Activated CD4-positive, alpha-beta memory T cell treated with anti-CD3 and anti-CD28 coated beads, Interleukin-2, amount 10 ng/mL, durations not matched to agents 7 days and 5 days (primary cell): ENCODE data around the gene VGLL2. TPM values are rescaled to one million over a fixed set of nuclear protein-coding genes. Genes with fewer than 3 reads are reported as not detected.

Experiments
- CTCF ChIA-PET: fragments of 350-600 bp; sonication (Branson Sonifier 250); formaldehyde crosslinking; loops from one replicate; lab custom pipeline; 2021; ENCODE audit warnings: antibody characterized with exemption, inconsistent platforms; lab: Charles Lee
- POLR2A ChIA-PET: fragments of 350-600 bp; sonication (Branson Sonifier 250); formaldehyde crosslinking; loops from one replicate; lab custom pipeline; 2021; ENCODE audit warnings: antibody characterized with exemption; lab: Charles Lee
- DNase-seq: peaks from one replicate; pipeline ENCODE4 v3.0.0-alpha.2; 2020
- H3K27ac Mint-ChIP-seq: one replicate; pipeline ENCODE4 v1.8.0; 2021; ENCODE audit warnings: mild to moderate bottlenecking, mixed read lengths
- H3K27me3 Mint-ChIP-seq: one replicate; pipeline ENCODE4 v1.8.0; 2021; ENCODE audit warnings: mixed read lengths
- H3K36me3 Mint-ChIP-seq: one replicate; pipeline ENCODE4 v1.8.0; 2021; ENCODE audit warnings: low read depth, mixed read lengths
- H3K4me1 Mint-ChIP-seq: one replicate; pipeline ENCODE4 v1.8.0; 2021; ENCODE audit warnings: mixed read lengths
- H3K4me3 Mint-ChIP-seq: one replicate; pipeline ENCODE4 v1.8.0; 2021; ENCODE audit warnings: mild to moderate bottlenecking, mixed read lengths
- H3K9me3 Mint-ChIP-seq: one replicate; pipeline ENCODE4 v1.8.0; 2021; ENCODE audit warnings: mixed read lengths
- total RNA-seq, 2 experiments: library from RNA; stranded (reverse); gene quantifications; one replicate each; pipeline ENCODE4 v1.2.3, GENCODE V29; 2021

Gene VGLL2
- total RNA-seq, 2 experiments from 2014 or later, result not detected

DNA sequence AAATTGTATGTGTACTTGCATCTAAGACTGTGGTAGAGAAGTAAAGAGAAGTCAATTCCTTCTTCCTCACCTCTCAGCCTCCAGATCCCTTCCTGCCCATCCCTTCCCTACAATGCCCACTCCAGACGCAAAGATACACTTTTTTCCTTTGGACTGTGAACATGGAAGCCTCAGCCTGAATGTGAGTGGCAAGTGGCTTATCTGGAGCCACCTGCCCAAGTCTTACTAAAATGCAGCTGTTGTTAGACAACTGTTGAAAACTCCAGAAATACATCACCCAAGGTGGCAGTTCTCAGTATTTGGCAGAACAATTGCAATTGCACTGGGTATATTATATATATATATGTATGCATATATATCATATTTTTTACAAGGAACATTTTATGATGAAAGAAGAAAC, 7.5 kb downstream of the VGLL2 start:
- no peak for DNase-seq
- no peak overlapping the region for H3K4me3 Mint-ChIP-seq
- ChIA-PET POLR2A (no interaction called here), CTCF (no interaction called here)
- no peak overlapping the region for H3K27ac Mint-ChIP-seq
- no peaks in the 10 kb centered on the region for H3K9me3 Mint-ChIP-seq
- no peaks in the 10 kb centered on the region for H3K36me3 Mint-ChIP-seq
- peaks cover 3% of the 10 kb centered on the region for H3K4me1 Mint-ChIP-seq
- H3K27me3 Mint-ChIP-seq, result peaks cover 67% of the 10 kb centered on the region

DNA sequence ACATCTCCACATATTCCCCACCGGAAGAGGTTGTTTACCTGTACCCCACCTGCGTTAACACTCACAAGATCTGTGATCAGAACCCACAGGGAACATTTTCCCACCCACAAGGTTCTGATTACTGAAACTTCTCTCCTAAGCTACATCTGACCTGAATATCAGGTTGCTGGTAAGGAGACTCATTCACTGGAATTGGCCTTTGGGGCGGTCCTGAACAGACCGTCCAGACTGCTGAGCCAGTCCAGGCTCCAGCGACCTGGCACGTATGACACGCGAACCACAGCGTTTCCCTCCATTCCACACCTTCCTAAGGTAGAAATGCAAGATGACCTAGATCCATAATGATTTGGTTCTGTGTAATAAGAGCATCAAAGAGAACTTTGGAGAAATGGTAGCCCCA, 9.8 kb downstream of the VGLL2 start:
- H3K9me3 Mint-ChIP-seq, result no peaks in the 10 kb centered on the region
- POLR2A ChIA-PET, result no interaction called here
- H3K4me3 Mint-ChIP-seq, result no peak overlapping the region
- H3K27ac Mint-ChIP-seq, result no peak overlapping the region
- DNase-seq, result no peak
- CTCF ChIA-PET, result no interaction called here
- peaks cover 50% of the 10 kb centered on the region for H3K27me3 Mint-ChIP-seq
- no peaks in the 10 kb centered on the region for H3K4me1 Mint-ChIP-seq
- H3K36me3 Mint-ChIP-seq, result no peaks in the 10 kb centered on the region

DNA sequence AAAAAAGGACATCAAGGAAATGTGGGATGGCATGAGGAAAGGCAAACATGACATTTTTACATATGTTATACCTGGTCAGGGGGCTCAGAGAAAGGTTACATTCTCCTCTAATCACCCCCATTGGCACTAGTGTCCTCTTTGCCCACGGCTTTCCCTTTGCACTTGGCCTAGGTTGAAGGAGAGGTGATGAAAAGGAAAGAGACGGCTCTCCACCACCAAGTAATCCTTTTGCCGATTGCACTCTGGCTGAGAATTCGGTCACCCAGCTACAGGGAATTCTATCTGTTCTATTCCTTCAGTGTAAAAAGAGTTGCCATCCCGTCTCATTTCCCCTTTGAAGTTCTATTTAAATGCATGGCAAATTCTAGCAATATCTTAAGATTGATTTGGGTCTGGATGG, 10.4 kb downstream of the VGLL2 start:
- no peak overlapping the region for H3K4me3 Mint-ChIP-seq
- H3K4me1 Mint-ChIP-seq, result no peaks in the 10 kb centered on the region
- ChIA-PET POLR2A (no interaction called here), CTCF (no interaction called here)
- no peak overlapping the region for H3K27ac Mint-ChIP-seq
- no peaks in the 10 kb centered on the region for H3K36me3 Mint-ChIP-seq
- no peaks in the 10 kb centered on the region for H3K9me3 Mint-ChIP-seq
- H3K27me3 Mint-ChIP-seq, result peaks cover 49% of the 10 kb centered on the region
- no peak for DNase-seq

DNA sequence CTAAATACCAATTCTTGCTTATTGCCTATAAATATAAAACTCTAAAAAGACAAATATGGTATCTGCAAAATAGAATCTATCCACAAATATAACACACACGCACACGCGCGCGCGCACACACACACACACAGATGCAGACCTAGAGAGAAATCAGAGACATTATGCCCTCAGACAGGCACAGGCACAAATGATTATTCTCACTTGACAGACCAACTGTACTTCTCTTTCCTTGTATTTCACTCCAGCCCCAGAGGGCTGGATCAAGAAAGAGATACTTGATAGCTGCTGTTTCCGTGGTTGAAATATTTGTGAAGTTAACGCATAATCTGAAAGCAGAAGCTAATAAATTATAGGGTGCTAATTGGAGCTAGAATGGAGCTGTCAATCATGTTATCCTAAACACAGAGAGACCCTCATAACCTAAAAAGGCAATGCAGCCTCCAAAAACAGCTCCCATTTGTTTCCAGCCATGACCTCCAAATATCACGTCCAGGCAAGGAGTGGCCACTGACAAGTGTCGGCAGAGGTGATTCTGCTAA, 11.5 kb downstream of the VGLL2 start:
- ChIA-PET POLR2A (no interaction called here), CTCF (no interaction called here)
- Mint-ChIP-seq H3K27me3 (peaks cover 43% of the 10 kb centered on the region), H3K4me1 (no peaks in the 10 kb centered on the region), H3K9me3 (no peaks in the 10 kb centered on the region), H3K36me3 (no peaks in the 10 kb centered on the region), H3K27ac (no peak overlapping the region), H3K4me3 (no peak overlapping the region)
- no peak for DNase-seq

DNA sequence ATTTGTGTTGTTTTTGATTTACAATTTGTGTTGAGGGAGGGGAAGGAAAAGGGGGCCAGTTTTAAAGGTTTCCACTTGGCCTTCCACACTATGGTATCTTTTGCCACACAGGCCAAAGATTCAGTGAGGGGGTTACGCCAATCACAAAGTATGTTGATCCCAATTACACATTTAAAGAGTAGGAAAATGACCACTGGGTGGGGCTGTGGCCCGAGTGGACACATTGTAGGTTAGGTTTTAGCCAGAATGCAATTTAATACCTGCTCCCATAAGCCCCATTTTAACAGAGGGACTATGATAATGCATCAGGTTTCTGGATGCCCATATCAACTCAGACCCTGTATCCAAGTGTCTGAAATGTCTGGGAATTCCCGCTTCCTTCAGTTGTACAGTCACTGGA, 15.6 kb downstream of the VGLL2 start:
- Mint-ChIP-seq H3K36me3 (no peaks in the 10 kb centered on the region), H3K27ac (no peak overlapping the region), H3K9me3 (no peaks in the 10 kb centered on the region), H3K27me3 (peaks cover 12% of the 10 kb centered on the region), H3K4me3 (no peak overlapping the region), H3K4me1 (no peaks in the 10 kb centered on the region)
- ChIA-PET POLR2A (no interaction called here), CTCF (no interaction called here)
- DNase-seq, result no peak

DNA sequence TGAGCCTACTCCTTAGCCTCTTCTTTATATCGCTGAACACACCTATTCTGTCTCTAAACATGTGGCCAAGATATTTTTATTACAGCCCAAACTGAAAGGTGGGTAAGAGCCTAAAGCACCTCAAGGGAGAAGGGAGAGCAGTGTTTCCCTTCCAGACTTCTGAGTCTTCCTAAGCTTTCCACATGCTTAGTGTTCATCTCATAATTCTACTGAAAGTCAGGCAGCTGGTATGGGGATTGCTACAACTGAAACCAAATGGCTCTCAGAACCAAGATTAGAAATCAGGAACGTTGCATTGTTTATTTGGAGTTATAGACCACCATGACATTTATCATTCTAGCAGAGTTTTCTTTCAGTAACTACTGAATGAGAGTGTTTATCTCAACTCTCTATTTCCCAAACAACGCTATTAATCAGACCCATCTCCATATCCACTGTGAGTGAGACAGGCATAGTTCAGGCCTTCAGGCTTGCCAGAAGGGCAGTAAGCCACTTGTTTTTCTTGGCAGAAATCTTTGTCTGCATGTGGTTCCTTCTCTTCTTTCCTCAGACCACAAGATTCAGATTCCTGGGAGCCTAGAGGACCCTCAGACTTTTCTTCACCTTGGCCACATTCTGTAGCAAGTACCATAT, 22.8 kb downstream of the VGLL2 start:
- H3K4me1 Mint-ChIP-seq, result no peaks in the 10 kb centered on the region
- no peak overlapping the region for H3K27ac Mint-ChIP-seq
- no peaks in the 10 kb centered on the region for H3K9me3 Mint-ChIP-seq
- ChIA-PET CTCF (no interaction called here), POLR2A (no interaction called here)
- H3K36me3 Mint-ChIP-seq, result no peaks in the 10 kb centered on the region
- no peak for DNase-seq
- peaks cover 2% of the 10 kb centered on the region for H3K27me3 Mint-ChIP-seq
- H3K4me3 Mint-ChIP-seq, result no peak overlapping the region

DNA sequence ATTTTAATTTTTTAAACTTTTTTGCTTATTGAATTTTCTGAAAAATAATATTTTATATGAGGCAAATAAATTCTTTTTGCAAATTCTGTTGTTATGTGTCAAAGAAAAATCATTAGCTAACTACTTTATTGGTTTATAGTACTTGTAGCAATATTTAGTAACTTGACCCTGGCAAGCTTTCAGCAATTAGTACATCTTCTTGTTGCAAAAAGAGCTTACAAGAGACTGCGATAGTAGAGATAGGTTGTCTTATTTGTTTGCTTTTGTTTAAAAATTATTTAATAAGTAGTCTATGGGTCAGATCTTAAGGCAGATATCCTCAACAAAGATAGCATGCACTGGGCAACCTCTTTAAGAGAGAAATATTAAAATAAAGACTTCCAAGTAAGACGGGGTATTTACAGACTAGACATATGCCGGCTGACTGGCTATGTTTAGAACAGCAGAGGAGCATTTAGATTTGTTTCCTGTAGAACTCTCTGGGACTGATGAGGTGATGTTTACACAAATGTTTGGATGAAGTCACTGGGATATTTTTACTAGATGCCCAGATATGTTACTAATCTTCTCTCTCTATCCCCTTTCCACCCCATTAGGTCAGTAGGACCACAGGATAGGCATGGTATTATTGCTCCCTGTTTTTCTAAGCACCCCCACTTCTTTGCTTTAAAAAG, 25.0 kb downstream of the VGLL2 start:
- no peaks in the 10 kb centered on the region for H3K4me1 Mint-ChIP-seq
- H3K27ac Mint-ChIP-seq, result no peak overlapping the region
- H3K36me3 Mint-ChIP-seq, result no peaks in the 10 kb centered on the region
- DNase-seq, result no peak
- POLR2A ChIA-PET, result no interaction called here
- no peaks in the 10 kb centered on the region for H3K27me3 Mint-ChIP-seq
- H3K4me3 Mint-ChIP-seq, result no peak overlapping the region
- CTCF ChIA-PET, result no interaction called here
- H3K9me3 Mint-ChIP-seq, result no peaks in the 10 kb centered on the region

DNA sequence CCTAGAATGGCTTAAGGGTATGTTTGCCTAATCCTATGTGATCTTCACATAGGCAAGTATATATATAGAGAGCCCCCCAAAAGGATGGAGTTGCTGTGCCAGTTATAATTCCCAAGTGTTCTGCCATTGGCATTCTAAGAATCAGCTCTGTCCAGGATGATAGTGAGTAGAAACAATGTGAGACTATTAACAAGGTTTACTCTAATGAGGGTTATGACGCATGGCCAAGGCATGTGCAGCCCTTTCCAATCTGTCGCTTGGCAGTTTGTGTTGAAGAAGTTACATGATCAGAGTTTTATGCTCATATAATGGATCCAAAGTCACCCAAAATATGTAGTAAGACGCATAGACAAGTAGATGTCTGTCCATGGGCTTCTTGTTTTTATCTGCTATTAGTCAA, 33.6 kb downstream of the VGLL2 start:
- CTCF ChIA-PET, result no interaction called here
- H3K4me3 Mint-ChIP-seq, result no peak overlapping the region
- no peak for DNase-seq
- no peak overlapping the region for H3K27ac Mint-ChIP-seq
- no peaks in the 10 kb centered on the region for H3K4me1 Mint-ChIP-seq
- H3K36me3 Mint-ChIP-seq, result no peaks in the 10 kb centered on the region
- POLR2A ChIA-PET, result no interaction called here
- H3K9me3 Mint-ChIP-seq, result no peaks in the 10 kb centered on the region
- H3K27me3 Mint-ChIP-seq, result no peaks in the 10 kb centered on the region

DNA sequence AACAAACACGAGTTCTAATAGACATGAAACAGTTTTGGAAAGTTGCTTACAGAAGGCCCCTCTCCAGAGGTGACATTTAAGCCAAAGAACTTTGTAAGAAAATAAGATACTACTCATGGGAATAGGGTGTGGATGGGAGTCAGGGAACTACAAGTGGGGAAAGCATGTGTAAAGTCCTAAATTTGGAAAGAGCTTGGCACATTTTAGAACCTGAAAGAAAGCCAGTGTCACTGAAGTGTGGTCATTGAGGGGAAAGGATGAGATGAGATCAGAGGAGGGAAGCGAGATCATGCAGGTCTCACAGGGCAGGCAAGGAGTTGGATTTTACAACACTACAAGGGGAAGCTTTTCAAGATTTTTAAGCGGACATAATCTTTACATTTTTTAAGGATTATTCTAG, 38.0 kb downstream of the VGLL2 start:
- no peak overlapping the region for H3K27ac Mint-ChIP-seq
- ChIA-PET CTCF (no interaction called here), POLR2A (no interaction called here)
- H3K36me3 Mint-ChIP-seq, result no peaks in the 10 kb centered on the region
- no peak overlapping the region for H3K4me3 Mint-ChIP-seq
- H3K9me3 Mint-ChIP-seq, result no peaks in the 10 kb centered on the region
- no peak for DNase-seq
- no peaks in the 10 kb centered on the region for H3K27me3 Mint-ChIP-seq
- H3K4me1 Mint-ChIP-seq, result no peaks in the 10 kb centered on the region

DNA sequence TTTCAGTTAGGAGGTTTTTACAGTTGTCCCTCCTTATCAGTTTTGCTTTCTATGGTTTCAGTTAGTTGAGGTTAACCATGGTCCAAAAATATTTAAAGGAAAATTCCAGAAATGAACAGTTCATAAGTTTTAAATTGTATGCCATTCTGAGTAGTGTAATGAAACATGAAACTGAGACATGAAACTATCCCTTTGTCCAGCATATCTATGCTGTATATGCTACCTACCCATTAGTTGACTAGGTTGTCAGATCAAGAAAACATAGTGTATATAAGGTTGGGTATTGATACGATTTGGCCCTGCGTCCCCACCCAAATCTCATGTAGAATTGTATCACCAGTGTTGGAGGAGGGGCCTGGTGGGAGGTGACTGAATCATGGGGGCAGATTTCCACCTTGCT, 39.1 kb downstream of the VGLL2 start:
- Mint-ChIP-seq H3K36me3 (no peaks in the 10 kb centered on the region), H3K27ac (no peak overlapping the region), H3K4me1 (no peaks in the 10 kb centered on the region), H3K4me3 (no peak overlapping the region), H3K27me3 (peaks cover 4% of the 10 kb centered on the region), H3K9me3 (no peaks in the 10 kb centered on the region)
- DNase-seq, result no peak
- ChIA-PET POLR2A (no interaction called here), CTCF (no interaction called here)

DNA sequence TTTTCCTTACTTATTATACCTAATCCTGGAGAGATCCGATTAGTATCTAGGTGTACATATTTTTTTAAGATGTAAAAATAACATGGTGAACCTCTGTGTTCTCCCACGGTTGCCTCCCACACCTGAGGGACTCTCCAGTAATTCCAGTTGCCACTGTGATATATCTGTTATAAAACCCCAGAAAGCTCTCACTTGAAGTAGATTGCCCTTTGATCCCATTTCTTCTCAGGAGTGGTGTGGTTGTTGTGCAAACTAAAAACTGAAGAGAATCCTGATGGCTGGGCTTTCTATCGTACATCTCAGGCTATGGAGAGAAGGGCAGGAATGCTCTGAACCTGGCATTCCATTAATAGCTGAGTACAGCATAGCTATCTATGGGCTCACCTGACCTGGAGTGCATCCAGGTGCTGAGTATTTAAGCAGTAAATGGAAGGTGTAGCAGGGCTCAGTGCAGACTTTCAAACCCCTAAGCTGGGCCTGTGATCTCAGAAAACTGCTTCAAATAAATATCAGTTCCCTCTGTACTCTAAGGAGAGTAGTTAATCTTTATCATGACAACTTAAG, 41.0 kb downstream of the VGLL2 start:
- no peaks in the 10 kb centered on the region for H3K4me1 Mint-ChIP-seq
- no peak overlapping the region for H3K27ac Mint-ChIP-seq
- POLR2A ChIA-PET, result no interaction called here
- H3K4me3 Mint-ChIP-seq, result no peak overlapping the region
- no peaks in the 10 kb centered on the region for H3K36me3 Mint-ChIP-seq
- CTCF ChIA-PET, result no interaction called here
- no peak for DNase-seq
- peaks cover 4% of the 10 kb centered on the region for H3K27me3 Mint-ChIP-seq
- H3K9me3 Mint-ChIP-seq, result no peaks in the 10 kb centered on the region

DNA sequence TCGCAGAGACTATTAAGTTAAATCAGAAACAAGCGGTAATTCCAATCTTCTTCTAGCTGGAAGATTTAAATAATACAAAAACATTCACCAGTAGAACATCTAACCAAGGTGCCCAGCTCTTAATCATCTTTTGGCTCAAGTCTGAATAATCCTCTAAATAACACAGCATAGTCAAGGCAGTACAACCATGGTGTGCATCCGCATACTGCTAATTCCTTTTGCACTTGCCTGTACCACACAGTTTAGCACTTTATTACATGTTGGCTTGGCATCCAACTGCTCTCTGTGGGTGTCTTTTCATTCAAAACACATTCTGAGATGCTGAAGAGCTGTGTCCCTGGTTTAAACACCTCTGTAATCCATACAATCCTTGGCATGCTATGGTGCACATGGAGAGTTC, 42.3 kb downstream of the VGLL2 start:
- Mint-ChIP-seq H3K4me1 (no peaks in the 10 kb centered on the region), H3K36me3 (no peaks in the 10 kb centered on the region), H3K9me3 (no peaks in the 10 kb centered on the region), H3K4me3 (no peak overlapping the region), H3K27ac (no peak overlapping the region), H3K27me3 (peaks cover 7% of the 10 kb centered on the region)
- ChIA-PET CTCF (no interaction called here), POLR2A (no interaction called here)
- DNase-seq, result no peak

DNA sequence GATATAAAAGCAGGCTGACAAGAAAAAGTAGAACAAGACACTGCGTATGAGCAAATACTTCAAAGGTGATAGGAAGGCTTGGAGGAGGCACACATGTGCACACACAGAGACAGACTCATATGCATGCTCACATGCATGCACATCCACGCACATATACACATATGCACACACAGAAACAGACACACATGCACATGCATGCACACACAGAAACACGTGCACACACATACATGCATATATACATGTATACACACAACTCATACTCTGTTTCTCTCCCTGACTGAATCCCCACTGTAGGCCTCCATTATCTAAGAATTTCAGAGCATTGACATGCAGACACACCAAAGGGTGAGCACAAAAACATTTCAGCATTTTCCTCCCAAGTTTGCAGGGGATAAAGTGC, 43.7 kb downstream of the VGLL2 start:
- Mint-ChIP-seq H3K36me3 (no peaks in the 10 kb centered on the region), H3K4me1 (no peaks in the 10 kb centered on the region), H3K27ac (no peak overlapping the region), H3K4me3 (no peak overlapping the region), H3K27me3 (peaks cover 7% of the 10 kb centered on the region), H3K9me3 (no peaks in the 10 kb centered on the region)
- DNase-seq, result no peak
- ChIA-PET POLR2A (no interaction called here), CTCF (no interaction called here)

DNA sequence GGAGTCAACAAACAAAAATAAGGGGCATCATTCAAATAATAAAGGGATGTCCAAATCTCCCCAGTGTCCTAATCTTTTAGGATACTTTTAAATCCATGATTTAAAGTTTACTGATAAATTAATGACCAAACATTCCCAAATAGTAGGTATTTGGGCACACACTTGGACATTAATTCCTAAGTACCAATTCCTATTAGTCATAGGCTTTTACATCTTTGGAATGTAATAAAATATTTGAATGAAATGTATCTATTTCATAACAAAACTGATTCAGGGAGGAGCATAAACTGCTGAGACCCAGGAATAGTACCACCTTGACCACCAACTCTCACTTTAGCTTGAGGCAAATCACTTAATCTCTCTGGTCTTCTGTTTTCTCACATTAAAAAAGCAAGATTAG, 44.3 kb downstream of the VGLL2 start:
- H3K27me3 Mint-ChIP-seq, result peaks cover 7% of the 10 kb centered on the region
- ChIA-PET CTCF (no interaction called here), POLR2A (no interaction called here)
- no peak overlapping the region for H3K27ac Mint-ChIP-seq
- H3K4me1 Mint-ChIP-seq, result no peaks in the 10 kb centered on the region
- no peak for DNase-seq
- H3K4me3 Mint-ChIP-seq, result no peak overlapping the region
- no peaks in the 10 kb centered on the region for H3K36me3 Mint-ChIP-seq
- H3K9me3 Mint-ChIP-seq, result no peaks in the 10 kb centered on the region
